Mucosa of descending colon (tissue), 3 donors: ENCODE measurements around the gene GSS. TPM values are rescaled to one million over a fixed set of nuclear protein-coding genes. Genes with fewer than 3 reads are reported as not detected.

Source experiments
- ATAC-seq: fragments of 200-7000 bp; cut with Tn5 transposase; one replicate; pipeline ENCODE4 v1.9.1; 2020; ENCODE audit warnings: mild to moderate bottlenecking, moderate library complexity
- DNase-seq, 3 donors: peaks; one replicate each; pipeline ENCODE4 v3.0.0-alpha.2; 2020
- H3K36me3 ChIP-seq: fragments of 200-600 bp; one replicate; pipeline ENCODE4 v1.8.0; 2021; ENCODE audit warnings: low read depth, mild to moderate bottlenecking
- H3K4me1 ChIP-seq: fragments of 200-600 bp; one replicate; pipeline ENCODE4 v1.8.0; 2021; ENCODE audit warnings: low read depth, mild to moderate bottlenecking
- H3K4me3 ChIP-seq: fragments of 200-600 bp; one replicate; pipeline ENCODE4 v1.8.0; 2021; ENCODE audit warnings: mild to moderate bottlenecking
- H3K9me3 ChIP-seq: fragments of 200-600 bp; one replicate; pipeline ENCODE4 v1.8.0; 2021; ENCODE audit warnings: mild to moderate bottlenecking
- CTCF ChIP-seq: fragments of 200-600 bp; IDR thresholded peaks from one replicate; pipeline ENCODE4 v1.8.0; 2022; ENCODE audit warnings: antibody characterized with exemption, mild to moderate bottlenecking
- intact Hi-C, 2 donors: fragments of 100-400 bp; cut with DNase I in 1 of 2; cut with micrococcal nuclease in 1 of 2; formaldehyde crosslinking; loops; one replicate each; pipeline versions ENCODE4 v1.11.0 to v1.11.1; 2022; cut with DNase I, micrococcal nuclease
- total RNA-seq, 3 donors: library from RNA; stranded (reverse); fragmentation: NEBNext Ultra II Directional in 2 of 3; extraction: Animal tissue kit (Norgen Biotek cat#: 25700) in 2 of 3; gene quantifications; one replicate each; pipeline versions ENCODE4 v1.2.1 to v1.2.4, GENCODE V29; 2021 to 2023
- donor health status: DM: no; HTN: no; CAD: no; lungs with moderate emphysema.
- donor health status: DM: no; HTN: no; CAD: no.
- donor health status: DM: no; HTN: yes; CAD: no.

The GSS gene
- total RNA-seq, 3 donors from 2014 or later, result 45.2 to 97.3 (median 91.8) TPM

DNA sequence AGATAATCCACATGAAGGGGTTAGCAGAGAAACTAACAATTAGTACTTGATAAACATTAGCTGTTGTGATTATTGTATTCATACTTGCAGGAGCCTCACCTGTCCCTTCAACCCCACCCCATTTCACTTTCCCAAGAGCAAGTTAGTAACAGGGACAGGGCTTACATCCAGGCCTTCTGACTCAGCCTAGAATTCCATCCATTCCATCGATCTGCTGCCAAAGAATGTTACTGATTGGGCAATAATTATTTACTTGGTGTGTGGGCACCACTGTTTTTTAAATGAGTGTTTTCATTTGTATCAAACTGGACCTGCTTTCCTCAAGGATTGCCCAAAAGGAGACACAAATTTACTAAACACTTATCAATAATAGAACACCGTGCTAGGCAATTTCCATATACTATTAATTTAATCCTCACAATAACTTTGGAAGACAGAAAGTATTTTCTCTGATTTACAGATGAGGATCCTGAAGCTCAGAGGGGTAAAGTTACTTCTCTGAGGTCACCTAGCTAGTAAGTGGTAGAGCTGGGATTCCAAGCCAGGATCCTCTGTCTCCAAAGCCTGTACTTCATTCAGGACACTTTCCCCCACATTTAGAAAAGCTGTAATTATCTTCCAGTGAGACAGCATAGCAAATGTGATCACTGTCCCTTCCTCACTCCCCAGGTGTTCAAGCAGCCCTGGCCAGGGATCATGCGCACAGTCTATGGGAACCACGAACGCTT is 32.8 kb downstream of the GSS start:
- DNase-seq, result no peak
- H3K4me1 ChIP-seq, result peaks cover 4% of the 10 kb centered on the region
- ATAC-seq, result no peak
- intact Hi-C loops, result no loop called here
- peaks cover 12% of the 10 kb centered on the region for H3K36me3 ChIP-seq
- H3K9me3 ChIP-seq, result no peaks in the 10 kb centered on the region
- no peak overlapping the region for H3K4me3 ChIP-seq
- no peak for TF ChIP-seq CTCF

DNA sequence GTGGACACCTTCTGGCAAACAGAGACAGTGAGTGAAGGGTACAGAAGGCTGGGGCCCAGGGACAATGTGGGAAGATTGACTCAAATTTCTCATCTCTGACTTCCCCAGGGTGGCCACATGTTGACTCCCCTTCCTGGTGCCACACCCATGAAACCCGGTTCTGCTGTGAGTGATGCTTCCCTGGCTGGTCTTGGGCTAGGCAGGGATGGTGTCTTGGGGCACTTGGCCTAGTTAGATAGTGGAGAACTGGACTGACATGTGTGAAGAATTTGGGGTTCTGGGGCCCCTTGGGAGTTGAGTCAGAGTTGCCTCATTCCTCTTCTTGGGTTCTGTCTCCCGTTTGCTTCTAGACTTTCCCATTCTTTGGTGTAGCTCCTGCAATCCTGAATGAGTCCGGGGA is 34.2 kb downstream of the GSS start:
- Histone ChIP-seq H3K36me3 (peaks cover 12% of the 10 kb centered on the region), H3K4me1 (peaks cover 9% of the 10 kb centered on the region), H3K9me3 (no peaks in the 10 kb centered on the region), H3K4me3 (no peak overlapping the region)
- ATAC-seq (no peak), DNase-seq (no peak)
- intact Hi-C loops, result no loop called here
- TF ChIP-seq CTCF, result no peak

DNA sequence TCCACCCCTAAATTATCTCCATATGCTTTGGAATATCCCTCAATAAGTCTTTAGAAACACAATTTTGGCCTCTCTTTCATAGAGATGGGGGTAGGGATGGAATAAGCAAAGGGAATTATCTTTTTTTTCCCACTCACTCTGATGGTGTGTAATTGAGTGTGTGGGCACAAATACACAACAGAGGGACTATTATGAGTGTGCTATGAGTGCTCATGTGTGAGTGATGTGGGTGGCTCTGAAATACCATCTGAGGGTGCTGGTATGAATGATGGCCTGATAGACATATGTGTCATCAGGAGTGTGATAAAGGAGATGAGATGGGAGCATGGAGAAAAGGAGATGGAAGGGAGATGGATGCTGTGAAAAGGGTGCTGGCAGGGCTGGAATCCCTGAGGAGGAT is 35.6 kb downstream of the GSS start:
- no peak for TF ChIP-seq CTCF
- ATAC-seq (no peak), DNase-seq (no peak)
- no peaks in the 10 kb centered on the region for H3K9me3 ChIP-seq
- no peak overlapping the region for H3K4me3 ChIP-seq
- H3K36me3 ChIP-seq, result peaks cover 5% of the 10 kb centered on the region
- peaks cover 18% of the 10 kb centered on the region for H3K4me1 ChIP-seq
- intact Hi-C loops, result no loop called here

DNA sequence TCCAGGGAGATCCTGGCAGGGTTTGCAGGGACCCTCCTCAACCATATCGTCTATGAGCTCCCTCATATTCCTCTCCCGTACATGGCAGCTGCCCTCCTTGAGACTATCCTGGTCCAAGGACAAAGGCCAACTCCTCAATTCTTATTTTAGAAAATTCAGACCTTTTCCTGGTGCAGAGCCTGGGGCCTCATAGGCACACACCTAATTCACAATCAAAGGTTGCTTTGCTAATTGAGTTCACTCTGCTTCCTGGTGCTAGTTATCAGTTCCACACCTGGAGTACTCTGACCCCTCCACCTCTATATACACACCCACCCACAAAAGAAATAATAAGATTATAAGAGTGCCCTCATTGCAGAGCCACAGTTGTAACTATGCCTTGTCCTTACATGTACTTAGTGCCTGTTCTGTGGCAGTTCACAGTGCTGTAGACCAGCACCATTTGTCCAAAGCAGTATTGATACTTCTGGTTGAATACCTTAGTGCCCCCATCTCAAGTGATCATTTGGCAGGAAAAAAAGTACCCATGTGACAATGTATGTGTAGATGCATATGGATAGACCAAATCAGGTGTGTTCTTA is 38.7 kb downstream of the GSS start:
- DNase-seq (peak in 1 of 3 donors; percentile 67), ATAC-seq (peak; percentile 91)
- Histone ChIP-seq H3K36me3 (no peaks in the 10 kb centered on the region), H3K9me3 (no peaks in the 10 kb centered on the region), H3K4me3 (no peak overlapping the region), H3K4me1 (peaks cover 32% of the 10 kb centered on the region)
- TF ChIP-seq CTCF, result no peak
- intact Hi-C loops, result no loop called here

- no peak for TF ChIP-seq CTCF
Observed at GRCh38 chr20:34915749-34916455, 39.7 kb downstream of the GSS start.

More at GRCh38 chr20:34915749-34916455, 39.7 kb downstream of the GSS start:
- Histone ChIP-seq H3K4me3 (no peak overlapping the region), H3K9me3 (no peaks in the 10 kb centered on the region), H3K36me3 (no peaks in the 10 kb centered on the region), H3K4me1 (peaks cover 34% of the 10 kb centered on the region)
- ATAC-seq, result peak; percentile 50
- peak in 1 of 3 donors; percentile 53 for DNase-seq
- intact Hi-C loops, result no loop called here
